ENCODE results near the gene COL16A1.

DNA sequence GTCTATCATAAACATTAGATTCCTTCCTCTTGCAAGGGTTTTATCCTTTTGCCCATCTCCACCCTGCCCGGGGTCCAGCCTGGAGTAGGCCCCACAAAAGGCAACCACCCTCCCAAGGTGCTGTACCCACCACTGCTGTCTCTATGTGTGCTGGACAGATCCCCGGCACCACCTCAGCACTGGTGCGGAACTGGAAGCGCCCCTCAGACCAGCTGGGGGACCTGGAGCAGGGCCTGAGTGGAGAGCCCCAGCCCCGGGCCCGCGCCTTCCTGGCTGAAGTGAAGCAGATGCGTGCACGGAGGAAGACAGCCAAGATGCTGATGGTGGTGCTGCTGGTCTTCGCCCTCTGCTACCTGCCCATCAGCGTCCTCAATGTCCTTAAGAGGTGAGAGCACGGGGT is 80.5 kb downstream of the COL16A1 start:
- TF ChIP-seq, protein P1, sequence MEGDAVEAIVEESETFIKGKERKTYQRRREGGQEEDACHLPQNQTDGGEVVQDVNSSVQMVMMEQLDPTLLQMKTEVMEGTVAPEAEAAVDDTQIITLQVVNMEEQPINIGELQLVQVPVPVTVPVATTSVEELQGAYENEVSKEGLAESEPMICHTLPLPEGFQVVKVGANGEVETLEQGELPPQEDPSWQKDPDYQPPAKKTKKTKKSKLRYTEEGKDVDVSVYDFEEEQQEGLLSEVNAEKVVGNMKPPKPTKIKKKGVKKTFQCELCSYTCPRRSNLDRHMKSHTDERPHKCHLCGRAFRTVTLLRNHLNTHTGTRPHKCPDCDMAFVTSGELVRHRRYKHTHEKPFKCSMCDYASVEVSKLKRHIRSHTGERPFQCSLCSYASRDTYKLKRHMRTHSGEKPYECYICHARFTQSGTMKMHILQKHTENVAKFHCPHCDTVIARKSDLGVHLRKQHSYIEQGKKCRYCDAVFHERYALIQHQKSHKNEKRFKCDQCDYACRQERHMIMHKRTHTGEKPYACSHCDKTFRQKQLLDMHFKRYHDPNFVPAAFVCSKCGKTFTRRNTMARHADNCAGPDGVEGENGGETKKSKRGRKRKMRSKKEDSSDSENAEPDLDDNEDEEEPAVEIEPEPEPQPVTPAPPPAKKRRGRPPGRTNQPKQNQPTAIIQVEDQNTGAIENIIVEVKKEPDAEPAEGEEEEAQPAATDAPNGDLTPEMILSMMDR (conservative IDR thresholded peaks at IDR 0.05 in 1 of 2, IDR thresholded peaks at IDR 0.05 in 1 of 2; ENCODE audit: extremely low read depth in 1 of 2, insufficient read depth in 1 of 2, low read depth in 1 of 2, low read length in 2 of 2), result no peak
- no peak for TF ChIP-seq EZH2 (IDR thresholded peaks at IDR 0.05; ENCODE audit: borderline replicate concordance, low read length)
